ENCODE data around the gene CACHD1. TPM values are rescaled to one million over a fixed set of nuclear protein-coding genes. Genes with fewer than 3 reads are reported as not detected.

CACHD1 gene
- polyA plus RNA-seq, 1 of the 3 experiments (the other 2 are of a cell fraction), result 2.2 TPM

DNA sequence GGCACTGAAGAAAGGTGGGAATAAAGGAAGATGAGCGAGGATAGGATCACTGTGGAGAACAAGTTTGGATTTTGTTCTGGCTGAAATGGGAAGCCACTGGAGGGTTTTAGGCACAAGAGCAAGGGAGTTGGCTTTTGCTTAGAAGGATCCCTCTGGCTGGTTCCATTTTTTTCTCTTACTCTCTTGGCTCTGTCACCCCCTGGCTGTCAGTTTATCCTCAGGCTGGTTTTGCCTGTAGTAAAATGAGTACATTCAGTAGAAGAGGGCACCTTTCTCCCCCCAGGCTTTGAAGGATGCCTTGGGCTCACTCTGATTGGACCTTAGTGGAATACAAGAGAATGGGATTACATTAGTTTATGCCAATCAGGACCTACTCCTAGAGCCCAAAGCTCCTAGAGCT lies 17.1 kb downstream of the CACHD1 start:
- WGBS (ENCODE audit: low lambda C conversion rate), result 100% methylated on average over 1 of the region's 1 CpG
- Histone ChIP-seq H3K9ac (no peak overlapping the region), H2AFZ (ENCODE audit: low read depth) (no peak overlapping the region), H3K4me3 (ENCODE audit: low read depth in 2 of 2, low read length in 1 of 2) (no peak overlapping the region), H3K4me2 (no peak overlapping the region), H3K79me2 (ENCODE audit: insufficient read depth) (peaks cover 4% of the 10 kb centered on the region; the same call in 1 of the 2 replicates), H3F3A (replicated peaks; ENCODE audit: insufficient read depth) (no peaks in the 10 kb centered on the region), H3K9me3 (no peaks in the 10 kb centered on the region), H3K9me2 (no peaks in the 10 kb centered on the region), H3K4me1 (ENCODE audit: control insufficient read depth in 1 of 2, insufficient read depth in 2 of 2, low read depth in 1 of 2, low read length in 1 of 2) (peaks cover 0 to 6% of the 10 kb centered on the region in 2 experiments; a peak in 2 of 4 replicates), H4K20me1 (ENCODE audit: insufficient read depth) (no peaks in the 10 kb centered on the region), H3K27ac (ENCODE audit: low read depth in 2 of 2, low read length in 1 of 2) (no peak overlapping the region), H3K27me3 (ENCODE audit: insufficient read depth) (no peaks in the 10 kb centered on the region), H3K36me3 (replicated peaks in 1 of 2; ENCODE audit: control insufficient read depth in 1 of 2, insufficient read depth in 2 of 2, low read length in 1 of 2) (no peaks in the 10 kb centered on the region)
- DNase-seq, result no peak
- TF ChIP-seq RAD21 (IDR thresholded peaks at IDR 0.05; ENCODE audit: low read length), result peak; percentile 30; the same call in 1 of the 2 replicates
- TF ChIP-seq MXI1 (IDR thresholded peaks at IDR 0.05; ENCODE audit: low read depth, low read length), result no peak
- no peak for TF ChIP-seq NFIC (IDR thresholded peaks at IDR 0.05; ENCODE audit: borderline replicate concordance)
- TF ChIP-seq, protein P1, sequence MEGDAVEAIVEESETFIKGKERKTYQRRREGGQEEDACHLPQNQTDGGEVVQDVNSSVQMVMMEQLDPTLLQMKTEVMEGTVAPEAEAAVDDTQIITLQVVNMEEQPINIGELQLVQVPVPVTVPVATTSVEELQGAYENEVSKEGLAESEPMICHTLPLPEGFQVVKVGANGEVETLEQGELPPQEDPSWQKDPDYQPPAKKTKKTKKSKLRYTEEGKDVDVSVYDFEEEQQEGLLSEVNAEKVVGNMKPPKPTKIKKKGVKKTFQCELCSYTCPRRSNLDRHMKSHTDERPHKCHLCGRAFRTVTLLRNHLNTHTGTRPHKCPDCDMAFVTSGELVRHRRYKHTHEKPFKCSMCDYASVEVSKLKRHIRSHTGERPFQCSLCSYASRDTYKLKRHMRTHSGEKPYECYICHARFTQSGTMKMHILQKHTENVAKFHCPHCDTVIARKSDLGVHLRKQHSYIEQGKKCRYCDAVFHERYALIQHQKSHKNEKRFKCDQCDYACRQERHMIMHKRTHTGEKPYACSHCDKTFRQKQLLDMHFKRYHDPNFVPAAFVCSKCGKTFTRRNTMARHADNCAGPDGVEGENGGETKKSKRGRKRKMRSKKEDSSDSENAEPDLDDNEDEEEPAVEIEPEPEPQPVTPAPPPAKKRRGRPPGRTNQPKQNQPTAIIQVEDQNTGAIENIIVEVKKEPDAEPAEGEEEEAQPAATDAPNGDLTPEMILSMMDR (IDR thresholded peaks at IDR 0.05), result peak; percentile 14; the same call in 1 of the 2 replicates
- CTCF ChIA-PET, result no interaction called here
- POLR2A ChIA-PET, result no interaction called here

DNA sequence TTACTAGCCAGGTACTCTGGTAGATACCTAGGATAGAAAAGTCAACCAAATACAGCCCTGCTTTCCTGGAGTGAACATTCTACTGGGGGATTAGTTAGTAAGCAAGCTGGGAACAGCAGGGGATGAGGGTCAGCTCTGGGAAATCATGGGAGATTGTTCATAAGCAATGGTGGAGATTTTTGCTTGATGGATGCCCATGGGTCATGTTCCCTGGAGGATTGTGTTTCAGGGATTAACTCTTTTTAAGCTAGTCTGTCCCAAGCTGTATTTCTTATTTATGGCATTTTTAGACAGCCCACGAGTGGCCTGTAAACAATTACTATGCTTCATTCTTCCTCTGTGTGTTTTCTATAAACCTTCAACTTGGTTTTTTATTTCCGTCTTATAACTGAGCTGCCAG lies 18.9 kb downstream of the CACHD1 start:
- CTCF ChIA-PET, result interaction anchor here (1.0 kb wide), 1 partner anchor 25 kb away, joined by 3 read pairs; no protein-coding TSS in a partner anchor
- Histone ChIP-seq H3K4me1 (ENCODE audit: control insufficient read depth in 1 of 2, insufficient read depth in 2 of 2, low read depth in 1 of 2, low read length in 1 of 2) (peaks cover 0 to 3% of the 10 kb centered on the region in 2 experiments; a peak in 2 of 4 replicates), H3K9me3 (no peaks in the 10 kb centered on the region), H3K9ac (no peak overlapping the region), H3K36me3 (replicated peaks in 1 of 2; ENCODE audit: control insufficient read depth in 1 of 2, insufficient read depth in 2 of 2, low read length in 1 of 2) (no peaks in the 10 kb centered on the region), H2AFZ (ENCODE audit: low read depth) (no peak overlapping the region), H3K9me2 (no peaks in the 10 kb centered on the region), H3K27me3 (ENCODE audit: insufficient read depth) (no peaks in the 10 kb centered on the region), H3K27ac (ENCODE audit: low read depth in 2 of 2, low read length in 1 of 2) (no peak overlapping the region), H3F3A (replicated peaks; ENCODE audit: insufficient read depth) (no peaks in the 10 kb centered on the region), H4K20me1 (ENCODE audit: insufficient read depth) (no peaks in the 10 kb centered on the region), H3K4me3 (ENCODE audit: low read depth in 2 of 2, low read length in 1 of 2) (no peak overlapping the region), H3K79me2 (ENCODE audit: insufficient read depth) (peaks cover 4% of the 10 kb centered on the region; the same call in 1 of the 2 replicates), H3K4me2 (no peak overlapping the region)
- POLR2A ChIA-PET, result interaction anchor here (0.6 kb wide), 1 partner anchor 145 kb away, joined by 3 read pairs; no protein-coding TSS in a partner anchor
- DNase-seq, result no peak
- WGBS (ENCODE audit: low lambda C conversion rate), result 87% methylated on average over 2 of the region's 2 CpGs
- TF ChIP-seq SMC3 (IDR thresholded peaks at IDR 0.05; ENCODE audit: low read depth, low read length), result no peak
- no peak for TF ChIP-seq SIN3A (IDR thresholded peaks at IDR 0.05; ENCODE audit: borderline replicate concordance, low read depth, low read length)
- no peak for TF ChIP-seq ELF1 (IDR thresholded peaks at IDR 0.05)
- no peak for TF ChIP-seq NFIC (IDR thresholded peaks at IDR 0.05; ENCODE audit: borderline replicate concordance)
- TF ChIP-seq, protein P2, sequence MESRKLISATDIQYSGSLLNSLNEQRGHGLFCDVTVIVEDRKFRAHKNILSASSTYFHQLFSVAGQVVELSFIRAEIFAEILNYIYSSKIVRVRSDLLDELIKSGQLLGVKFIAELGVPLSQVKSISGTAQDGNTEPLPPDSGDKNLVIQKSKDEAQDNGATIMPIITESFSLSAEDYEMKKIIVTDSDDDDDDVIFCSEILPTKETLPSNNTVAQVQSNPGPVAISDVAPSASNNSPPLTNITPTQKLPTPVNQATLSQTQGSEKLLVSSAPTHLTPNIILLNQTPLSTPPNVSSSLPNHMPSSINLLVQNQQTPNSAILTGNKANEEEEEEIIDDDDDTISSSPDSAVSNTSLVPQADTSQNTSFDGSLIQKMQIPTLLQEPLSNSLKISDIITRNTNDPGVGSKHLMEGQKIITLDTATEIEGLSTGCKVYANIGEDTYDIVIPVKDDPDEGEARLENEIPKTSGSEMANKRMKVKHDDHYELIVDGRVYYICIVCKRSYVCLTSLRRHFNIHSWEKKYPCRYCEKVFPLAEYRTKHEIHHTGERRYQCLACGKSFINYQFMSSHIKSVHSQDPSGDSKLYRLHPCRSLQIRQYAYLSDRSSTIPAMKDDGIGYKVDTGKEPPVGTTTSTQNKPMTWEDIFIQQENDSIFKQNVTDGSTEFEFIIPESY (IDR thresholded peaks at IDR 0.05; ENCODE audit: borderline replicate concordance, low read depth), result no peak
- no peak for TF ChIP-seq GATA2 (CRISPR knock-in tag; IDR thresholded peaks at IDR 0.05)
- TF ChIP-seq EZH2phosphoT487 (IDR thresholded peaks at IDR 0.05; ENCODE audit: borderline replicate concordance, low read depth), result no peak
- no peak for TF ChIP-seq TAF1 (IDR thresholded peaks at IDR 0.05; ENCODE audit: borderline replicate concordance, low read depth, low read length)
- no peak for TF ChIP-seq FOSL2 (IDR thresholded peaks at IDR 0.05; ENCODE audit: borderline replicate concordance, low read depth)
- TF ChIP-seq GABPA (IDR thresholded peaks at IDR 0.05; ENCODE audit: low read depth), result no peak
- TF ChIP-seq, protein P3, sequence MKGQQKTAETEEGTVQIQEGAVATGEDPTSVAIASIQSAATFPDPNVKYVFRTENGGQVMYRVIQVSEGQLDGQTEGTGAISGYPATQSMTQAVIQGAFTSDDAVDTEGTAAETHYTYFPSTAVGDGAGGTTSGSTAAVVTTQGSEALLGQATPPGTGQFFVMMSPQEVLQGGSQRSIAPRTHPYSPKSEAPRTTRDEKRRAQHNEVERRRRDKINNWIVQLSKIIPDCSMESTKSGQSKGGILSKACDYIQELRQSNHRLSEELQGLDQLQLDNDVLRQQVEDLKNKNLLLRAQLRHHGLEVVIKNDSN (IDR thresholded peaks at IDR 0.05; ENCODE audit: borderline replicate concordance, low read depth), result no peak
- TF ChIP-seq, protein P4, sequence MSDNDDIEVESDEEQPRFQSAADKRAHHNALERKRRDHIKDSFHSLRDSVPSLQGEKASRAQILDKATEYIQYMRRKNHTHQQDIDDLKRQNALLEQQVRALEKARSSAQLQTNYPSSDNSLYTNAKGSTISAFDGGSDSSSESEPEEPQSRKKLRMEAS (IDR thresholded peaks at IDR 0.05; ENCODE audit: low read depth), result no peak
- TF ChIP-seq MXI1 (IDR thresholded peaks at IDR 0.05; ENCODE audit: low read depth, low read length), result no peak
- no peak for TF ChIP-seq POLR2AphosphoS5 (IDR thresholded peaks at IDR 0.05; ENCODE audit: low read depth, low read length)
- TF ChIP-seq NRF1 (IDR thresholded peaks at IDR 0.05; ENCODE audit: low read depth, low read length), result no peak
- TF ChIP-seq CHD2 (IDR thresholded peaks at IDR 0.05; ENCODE audit: low read length, partially characterized antibody), result no peak
